Measurements from ENCODE around the gene MS4A10. TPM values are rescaled to one million over a fixed set of nuclear protein-coding genes. Genes with fewer than 3 reads are reported as not detected.

Gene MS4A10
- total and polyA plus RNA-seq, 2 of the 8 experiments (the other 6 are each of a cell fraction or from before 2014, with no cell fraction given) = not detected

DNA sequence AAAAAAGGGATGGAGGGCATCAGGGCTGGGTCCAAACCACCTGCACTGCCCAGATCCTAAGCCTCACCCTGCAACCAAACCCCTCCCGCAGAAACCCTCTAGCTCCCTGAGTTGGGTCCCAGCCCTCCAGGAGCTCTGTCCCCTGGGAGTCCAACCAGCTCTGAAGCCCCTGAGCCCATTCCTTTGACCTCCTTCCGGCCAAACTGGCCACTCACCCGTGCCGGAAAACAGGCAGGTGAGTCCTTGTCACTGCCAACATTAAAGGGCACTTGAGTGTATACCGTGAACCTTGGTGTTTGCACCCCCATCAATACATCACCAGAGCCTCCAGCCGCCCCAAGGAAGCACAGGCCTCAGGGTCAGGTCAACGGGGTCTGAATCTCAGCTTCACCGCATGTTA is 16.9 kb upstream of the MS4A10 start:
- no peak overlapping the region for H3K27ac ChIP-seq (ENCODE audit: low read depth, low read length)
- H2BK12ac ChIP-seq (ENCODE audit: low read depth, low read length) = no peak overlapping the region
- peaks cover 0 to 11% (median 6%) of the 10 kb centered on the region in 4 experiments; a peak in 3 of 7 replicates for H3K27me3 ChIP-seq (replicated peaks in 1 of 4; ENCODE audit: control insufficient read depth in 3 of 4, extremely low read depth in 1 of 4, insufficient read depth in 3 of 4, low read length in 3 of 4)
- DNase-seq (ENCODE audit: low read depth in 1 of 2, low spot score in 2 of 2) = no peak
- H3K23ac ChIP-seq (ENCODE audit: insufficient read length) = no peak overlapping the region
- no peaks in the 10 kb centered on the region; a peak in 1 of 4 replicates for H3K9me3 ChIP-seq (ENCODE audit: insufficient read depth in 2 of 2, low read depth in 1 of 2, low read length in 1 of 2)
- ChIA-PET POLR2A (ENCODE audit: partially characterized antibody) (no interaction called here), CTCF (ENCODE audit: partially characterized antibody) (interaction anchor here (0.7 to 8.3 kb wide), 10 partner anchors 9 to 178 kb away, joined by 3 to 90 read pairs (median 3); partner anchors contain the start of gene MS4A8)
- no peak overlapping the region for H4K8ac ChIP-seq (ENCODE audit: extremely low read depth, insufficient read depth, low read length)
- WGBS, 2 experiments (ENCODE audit: extremely low coverage in 1 of 2, insufficient coverage in 1 of 2, insufficient read length in 1 of 2, insufficient replicate concordance in 2 of 2, low coverage in 1 of 2, low lambda C conversion rate in 2 of 2, missing lambda C conversion rate in 1 of 2) = 95% methylated on average over 8 of the region's 8 CpGs; no CpG with 5 or more reads in 1 of the 2 experiments
- H2BK5ac ChIP-seq (ENCODE audit: low read depth, low read length) = no peak overlapping the region
- H4K20me1 ChIP-seq (replicated peaks in 1 of 2; ENCODE audit: control insufficient read depth in 1 of 2, insufficient read depth in 2 of 2, low read length in 2 of 2) = no peaks in the 10 kb centered on the region
- H4K91ac ChIP-seq (replicated peaks; ENCODE audit: insufficient read length, low read length) = no peak overlapping the region
- H3K9ac ChIP-seq (replicated peaks in 1 of 4; ENCODE audit: extremely low read depth in 1 of 4, low read depth in 3 of 4, low read length in 3 of 4) = no peak overlapping the region
- no peaks in the 10 kb centered on the region; a peak in 1 of 7 replicates for H3K4me1 ChIP-seq (replicated peaks in 1 of 4; ENCODE audit: control insufficient read depth in 3 of 4, insufficient read depth in 4 of 4, low read length in 3 of 4)
- H4K5ac ChIP-seq (ENCODE audit: insufficient read length, low read depth, low read length) = no peak overlapping the region
- no peak overlapping the region for H2AFZ ChIP-seq (ENCODE audit: low read length)
- no peak overlapping the region for H3K56ac ChIP-seq (replicated peaks; ENCODE audit: insufficient read length, low read depth, low read length)
- H2BK120ac ChIP-seq (replicated peaks; ENCODE audit: low read depth, low read length) = no peak overlapping the region
- no peak overlapping the region for H3K4me2 ChIP-seq (ENCODE audit: insufficient read depth in 1 of 2, low read depth in 2 of 2, low read length in 2 of 2)
- H2BK20ac ChIP-seq (ENCODE audit: low read length) = no peak overlapping the region
- H3K79me2 ChIP-seq (ENCODE audit: control insufficient read depth in 1 of 2, insufficient read depth in 2 of 2, low read length in 2 of 2) = no peaks in the 10 kb centered on the region
- no peak overlapping the region for H3K4me3 ChIP-seq (ENCODE audit: extremely low read depth in 1 of 4, insufficient read depth in 2 of 4, low read depth in 3 of 4, low read length in 4 of 4)
- no peaks in the 10 kb centered on the region for H3K79me1 ChIP-seq (ENCODE audit: low read depth, low read length)
- H3K23me2 ChIP-seq (ENCODE audit: low read depth, low read length) = no peaks in the 10 kb centered on the region
- H3K14ac ChIP-seq (ENCODE audit: insufficient read length) = no peak overlapping the region
- H3K18ac ChIP-seq (ENCODE audit: extremely low read depth, low read length) = no peak overlapping the region
- H2AK5ac ChIP-seq (ENCODE audit: low read depth, low read length) = no peak overlapping the region
- TF ChIP-seq TEAD4 (IDR thresholded peaks at IDR 0.05; ENCODE audit: low read depth, low read length) (no peak), SIRT6 (IDR thresholded peaks at IDR 0.05; ENCODE audit: low read length) (no peak), NRF1 (IDR thresholded peaks at IDR 0.05; ENCODE audit: low read depth, low read length) (no peak), MAFK (IDR thresholded peaks at IDR 0.05; ENCODE audit: low read depth, low read length) (no peak), GABPA (IDR thresholded peaks at IDR 0.05; ENCODE audit: borderline replicate concordance, insufficient read depth, low read length) (no peak), SAP30 (IDR thresholded peaks at IDR 0.05; ENCODE audit: insufficient read depth, insufficient replicate concordance, low read length) (no peak)
- H2BK15ac ChIP-seq (ENCODE audit: low read length) = no peak overlapping the region
- no peak overlapping the region for H3K4ac ChIP-seq (replicated peaks; ENCODE audit: insufficient read length, low read depth, low read length)
- no peak for FAIRE-seq
- H3K36me3 ChIP-seq (ENCODE audit: control insufficient read depth in 2 of 4, insufficient read depth in 4 of 4, low read length in 3 of 4) = no peaks in the 10 kb centered on the region

Data from H1 (cell line).